HG03108 (cell line): ENCODE data around the gene ZNHIT6.

Source experiments
- ATAC-seq: cut with Tn5 transposase; IDR thresholded peaks from one replicate; pipeline ENCODE4 v1.9.1; 2021; ENCODE audit warnings: moderate library complexity; ENCODE audit not compliant: unreplicated experiment

The ZNHIT6 gene

GRCh38 chr1:85599681-85600080 is 108.6 kb downstream of the ZNHIT6 start:
- no peak for ATAC-seq
